Coronary artery (tissue), 2 donors: ENCODE data around the gene THSD1.
"Not testable (repeated sequence)": the region's sequence is repeated elsewhere in the genome, so short reads cannot be mapped to it uniquely, and the experiment has no call there.

ENCODE experiments used
- DNase-seq: peaks from one replicate; pipeline ENCODE4 v3.0.0-alpha.2; 2017; ENCODE audit warnings: low spot score
- H3K27ac ChIP-seq, 2 donors: fragments of 200-600 bp; sonication (generic); one replicate each; pipeline ENCODE4 v1.5.1; 2016 to 2019
- H3K4me3 ChIP-seq: fragments of 200-600 bp; sonication (generic); 2 replicates; pipeline ENCODE4 v1.5.1; 2016; ENCODE audit warnings: mild to moderate bottlenecking, moderate library complexity
- TF ChIP-seq, protein P1 (sequence below): fragments of 200-600 bp; sonication (generic); IDR thresholded peaks from one replicate; pipeline ENCODE4 v1.5.1; 2019; ENCODE audit warnings: antibody characterized with exemption

THSD1 gene

GRCh38 chr13:52411629-52412028, 5.7 kb upstream of the THSD1 start:
- no peak for DNase-seq
- Histone ChIP-seq H3K4me3 (no peak overlapping the region), H3K27ac (no peak overlapping the region)
- TF ChIP-seq, protein P1, sequence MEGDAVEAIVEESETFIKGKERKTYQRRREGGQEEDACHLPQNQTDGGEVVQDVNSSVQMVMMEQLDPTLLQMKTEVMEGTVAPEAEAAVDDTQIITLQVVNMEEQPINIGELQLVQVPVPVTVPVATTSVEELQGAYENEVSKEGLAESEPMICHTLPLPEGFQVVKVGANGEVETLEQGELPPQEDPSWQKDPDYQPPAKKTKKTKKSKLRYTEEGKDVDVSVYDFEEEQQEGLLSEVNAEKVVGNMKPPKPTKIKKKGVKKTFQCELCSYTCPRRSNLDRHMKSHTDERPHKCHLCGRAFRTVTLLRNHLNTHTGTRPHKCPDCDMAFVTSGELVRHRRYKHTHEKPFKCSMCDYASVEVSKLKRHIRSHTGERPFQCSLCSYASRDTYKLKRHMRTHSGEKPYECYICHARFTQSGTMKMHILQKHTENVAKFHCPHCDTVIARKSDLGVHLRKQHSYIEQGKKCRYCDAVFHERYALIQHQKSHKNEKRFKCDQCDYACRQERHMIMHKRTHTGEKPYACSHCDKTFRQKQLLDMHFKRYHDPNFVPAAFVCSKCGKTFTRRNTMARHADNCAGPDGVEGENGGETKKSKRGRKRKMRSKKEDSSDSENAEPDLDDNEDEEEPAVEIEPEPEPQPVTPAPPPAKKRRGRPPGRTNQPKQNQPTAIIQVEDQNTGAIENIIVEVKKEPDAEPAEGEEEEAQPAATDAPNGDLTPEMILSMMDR = no peak

- not testable (repeated sequence) for H3K27ac ChIP-seq, H3K4me3 ChIP-seq, DNase-seq
Observed at GRCh38 chr13:52408071-52408658, 2.2 kb upstream of the THSD1 start.

GRCh38 chr13:52407436-52407835, 1.5 kb upstream of the THSD1 start:
- not testable (repeated sequence) for DNase-seq, H3K27ac ChIP-seq, H3K4me3 ChIP-seq

GRCh38 chr13:52406629-52407028, 657 bp upstream of the THSD1 start:
- H3K27ac ChIP-seq = peak overlapping the region in 1 of 2 donors; percentile 55
- TF ChIP-seq, protein P1 = no peak
- no peak for DNase-seq
- peak overlapping the region; percentile 74 for H3K4me3 ChIP-seq

GRCh38 chr13:52405369-52405766, 604 bp downstream of the THSD1 start:
- Histone ChIP-seq H3K4me3 (peak overlapping the region; percentile 74), H3K27ac (peak overlapping the region in 1 of 2 donors; percentile 55)
- TF ChIP-seq, protein P1 = no peak
- no peak for DNase-seq

DNA sequence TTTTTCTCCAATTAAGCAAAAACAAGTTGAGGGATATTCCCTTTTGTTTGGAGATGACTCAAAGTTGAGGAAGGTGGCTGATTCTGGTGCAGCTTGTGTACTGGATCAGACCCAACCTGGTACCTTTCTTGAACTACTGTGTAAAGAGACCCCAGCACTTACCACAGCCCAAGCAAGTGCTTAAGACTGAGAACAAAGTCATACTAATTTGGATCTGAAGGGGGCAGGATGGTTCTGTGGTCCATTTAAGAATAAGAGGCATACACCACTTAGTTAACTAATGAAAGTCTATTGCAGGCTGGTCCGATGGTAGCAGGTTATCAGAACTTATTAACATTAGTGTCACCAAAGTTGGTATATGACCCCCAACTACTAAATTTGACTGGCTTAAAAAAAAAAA, 6.3 kb downstream of the THSD1 start:
- DNase-seq = no peak
- Histone ChIP-seq H3K4me3 (no peak overlapping the region), H3K27ac (no peak overlapping the region)
- TF ChIP-seq, protein P1 = no peak

- TF ChIP-seq, protein P1 = no peak
- Histone ChIP-seq H3K4me3 (no peak overlapping the region), H3K27ac (no peak overlapping the region)
- DNase-seq = no peak
Observed at GRCh38 chr13:52399046-52399445, 6.9 kb downstream of the THSD1 start.

GRCh38 chr13:52395704-52396103, 10.3 kb downstream of the THSD1 start:
- no peak overlapping the region for H3K4me3 ChIP-seq
- DNase-seq = no peak
- TF ChIP-seq, protein P1 = no peak
- no peak overlapping the region for H3K27ac ChIP-seq
